ENCODE results near the gene CLK3.
"Not testable (repeated sequence)": the region's sequence is repeated elsewhere in the genome, so short reads cannot be mapped to it uniquely, and the experiment has no call there.

CLK3 gene

DNA sequence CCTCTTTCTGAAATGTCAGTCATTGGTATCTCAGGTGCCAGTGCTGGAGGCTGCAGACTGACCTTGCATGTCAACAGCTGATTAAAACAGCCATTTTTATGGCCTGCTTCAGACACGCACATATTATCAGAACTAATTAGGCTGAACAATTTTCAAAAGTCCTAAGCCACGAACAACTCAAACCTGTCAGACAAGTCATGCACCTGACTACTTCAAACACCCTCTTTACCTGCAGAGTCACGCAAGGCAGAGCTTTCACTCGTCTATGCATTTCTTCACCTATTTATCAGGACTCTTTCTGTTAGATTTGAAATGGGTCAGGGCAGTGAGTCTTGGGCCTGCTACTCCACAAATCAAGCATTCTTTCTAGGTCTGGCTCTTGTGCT is 26.7 kb downstream of the CLK3 start:
- no peak for DNase-seq (ENCODE audit: low read depth in 3 of 3)

DNA sequence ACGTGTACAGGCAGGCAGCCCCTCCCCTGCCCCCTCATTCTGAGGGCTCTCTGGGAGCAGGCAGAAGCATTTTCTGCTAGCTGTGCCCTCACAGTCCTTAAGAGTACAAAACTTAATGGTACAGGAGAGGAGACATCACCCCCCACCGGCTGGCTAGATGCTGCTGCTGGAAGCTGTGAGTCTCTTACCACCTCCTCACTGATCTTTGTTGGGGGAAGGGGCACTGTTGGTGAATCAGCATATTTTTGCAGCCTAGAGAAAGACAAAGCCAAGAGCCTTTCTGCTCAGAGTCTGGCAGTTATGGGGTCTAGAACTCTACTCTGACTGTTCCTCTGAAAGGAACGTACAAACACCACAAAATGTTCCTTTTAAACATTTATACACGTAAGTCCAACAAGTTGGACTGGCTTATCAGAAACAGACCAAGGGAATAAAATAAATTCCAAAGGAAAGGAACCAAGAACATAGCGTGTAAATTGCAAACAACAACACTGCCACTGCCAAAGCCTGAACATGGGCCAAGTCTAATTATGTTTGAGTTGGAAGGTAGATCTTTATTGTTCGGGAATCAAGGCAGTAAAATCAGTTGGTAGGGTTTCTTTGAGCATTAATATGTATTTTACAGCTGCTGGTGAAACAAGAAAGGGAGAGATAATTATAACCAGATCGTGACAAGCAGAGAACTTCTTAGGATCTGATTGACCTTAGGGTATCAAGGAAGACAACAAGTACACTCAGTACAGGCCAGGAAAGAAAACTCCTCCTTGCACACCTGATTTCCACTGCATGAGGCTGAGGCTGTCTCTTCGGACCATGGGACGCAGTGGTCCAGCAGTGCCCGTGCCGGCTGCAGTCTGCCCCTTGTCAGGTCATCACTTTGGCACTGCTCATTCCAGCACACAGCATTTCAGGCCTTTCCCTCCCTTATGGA is 27.4 kb downstream of the CLK3 start:
- DNase-seq (ENCODE audit: low read depth in 3 of 3) = no peak

DNA sequence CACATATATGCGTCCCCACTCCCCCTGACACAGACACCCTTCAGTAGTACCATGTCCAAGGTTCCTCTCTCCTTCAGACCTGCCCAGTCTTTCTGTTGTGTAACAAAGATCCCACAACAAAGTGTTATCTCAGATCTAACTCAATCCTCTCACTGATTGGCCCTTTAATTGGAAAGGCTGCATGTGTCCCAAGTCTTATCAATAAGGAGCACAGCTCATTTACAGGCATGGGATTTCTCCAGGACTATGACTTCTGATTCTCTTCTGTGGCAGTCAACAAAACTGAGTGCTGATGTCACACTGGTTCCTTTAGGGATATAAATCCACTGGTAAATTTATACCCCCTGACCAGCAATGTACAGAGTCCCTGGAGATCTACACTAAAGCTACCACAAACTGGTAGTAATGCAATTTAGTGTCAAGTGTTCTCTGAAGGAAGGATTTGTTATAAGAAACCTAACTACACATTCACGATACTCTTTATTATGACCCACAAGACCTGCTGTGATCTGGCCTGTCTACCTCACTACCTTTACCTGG is 28.1 kb downstream of the CLK3 start:
- DNase-seq (ENCODE audit: low read depth in 3 of 3) = no peak

DNA sequence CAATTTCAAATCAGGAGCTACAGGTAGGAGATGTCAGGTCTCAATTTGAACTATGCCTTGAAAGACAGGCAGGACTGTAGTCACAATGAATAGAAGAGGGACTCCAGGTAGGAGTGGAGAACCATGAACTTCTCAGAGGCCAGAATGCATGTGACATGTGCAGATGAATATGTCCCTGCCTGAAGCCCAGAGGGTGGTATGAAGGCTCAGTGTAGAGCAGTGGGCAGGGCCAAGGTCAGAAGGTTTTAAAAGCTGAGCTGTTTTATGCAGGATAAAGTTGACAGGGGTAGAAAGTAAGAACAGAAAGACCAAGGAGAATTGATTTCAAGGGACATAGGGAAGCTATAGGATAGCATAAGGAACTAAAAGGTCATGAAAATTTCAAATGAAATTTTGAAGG is 30.8 kb downstream of the CLK3 start:
- DNase-seq (ENCODE audit: low read depth in 3 of 3) = no peak

DNA sequence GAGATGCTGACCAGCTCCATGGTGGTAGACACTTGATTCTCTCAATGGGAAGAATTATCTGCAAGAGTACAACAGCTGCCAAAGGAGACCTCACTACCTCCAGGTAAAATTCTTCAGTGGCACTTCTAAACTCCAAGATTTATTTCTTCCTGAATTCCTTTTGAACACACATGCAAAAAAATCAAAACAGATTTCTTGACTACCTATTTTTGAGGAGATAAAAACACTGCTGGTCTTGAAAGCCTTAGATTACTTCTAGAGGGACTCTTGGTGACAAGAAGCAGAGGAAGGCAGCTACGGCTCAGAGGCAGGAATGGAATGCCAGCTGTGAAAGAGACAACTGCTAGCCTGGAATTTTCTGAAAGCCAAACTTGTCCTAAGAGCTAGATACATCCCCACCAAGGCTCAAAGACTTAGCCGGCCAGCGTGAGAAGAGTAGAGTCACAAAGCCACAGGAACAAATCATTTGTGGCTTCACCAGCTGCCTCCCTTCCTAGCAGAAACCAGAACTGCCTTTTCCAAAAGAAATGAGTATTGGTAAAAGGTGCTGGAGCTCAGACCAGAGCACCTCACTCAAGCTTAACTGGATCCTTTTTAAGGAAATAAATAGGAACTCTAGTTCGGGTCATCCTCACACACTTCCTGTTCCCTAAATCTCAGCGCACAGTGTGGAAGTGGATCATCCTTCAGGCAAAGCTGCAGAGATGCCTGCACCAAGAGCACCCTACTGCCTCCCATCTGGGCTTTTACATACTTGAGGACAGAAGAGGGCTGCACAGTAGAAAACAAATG is 32.6 kb downstream of the CLK3 start:
- no peak for DNase-seq (ENCODE audit: low read depth in 3 of 3)

DNA sequence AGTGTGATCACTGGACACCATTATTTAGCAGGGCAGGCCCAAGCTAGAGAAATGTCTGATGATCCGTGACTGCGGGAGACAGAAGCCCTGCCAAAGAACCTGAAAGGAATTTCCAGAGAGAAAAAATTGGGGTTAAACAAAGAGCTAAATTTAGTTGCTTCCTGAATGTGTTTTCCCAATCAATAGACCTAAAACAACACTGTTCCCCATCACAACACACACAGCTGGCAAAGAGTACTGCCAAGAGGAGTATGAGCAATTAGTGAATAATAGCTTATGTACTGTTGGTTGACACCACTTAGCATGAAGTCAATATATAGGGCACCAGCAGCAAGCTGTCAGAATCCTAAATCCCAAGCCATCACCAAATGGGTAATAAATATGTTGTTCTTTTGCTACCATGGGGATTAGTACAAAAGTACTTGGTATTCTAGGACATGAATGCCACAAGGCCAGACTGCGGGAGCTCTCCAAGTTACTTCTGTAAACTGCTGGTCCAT is 35.7 kb downstream of the CLK3 start:
- no peak for DNase-seq (ENCODE audit: low read depth in 3 of 3)

DNA sequence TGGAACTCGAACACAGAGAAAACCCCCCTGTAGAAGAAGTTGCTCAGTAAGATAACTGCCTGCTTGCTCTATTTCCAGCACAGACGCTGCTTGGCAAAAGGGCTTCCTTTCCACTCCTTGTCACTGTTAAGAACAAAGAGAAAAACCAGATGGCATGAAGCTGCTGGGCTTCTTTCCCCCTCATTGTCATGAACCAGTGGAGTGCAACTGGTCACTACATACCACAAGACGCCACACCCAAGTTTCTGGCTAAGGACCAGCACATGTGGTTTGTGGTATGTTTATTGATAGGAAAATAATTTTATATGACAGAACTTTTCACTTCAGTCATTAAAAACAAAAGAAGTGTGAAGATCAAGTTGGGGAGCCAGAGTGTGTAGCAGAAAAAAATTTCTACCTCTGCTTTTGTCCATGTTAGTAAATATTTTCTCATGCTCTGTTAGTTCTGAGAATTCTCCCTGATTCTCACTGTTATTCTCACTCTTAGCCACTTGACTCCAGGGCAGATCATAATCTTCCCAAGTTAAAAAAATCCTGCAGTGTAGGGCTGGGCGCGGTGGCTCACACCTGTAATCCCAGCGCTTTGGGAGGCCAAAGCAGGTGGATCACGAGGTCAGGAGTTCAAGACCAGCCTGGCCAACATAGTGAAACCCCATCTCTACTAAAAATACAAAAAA is 37.9 kb downstream of the CLK3 start:
- DNase-seq (ENCODE audit: low read depth in 3 of 3) = no peak

DNA sequence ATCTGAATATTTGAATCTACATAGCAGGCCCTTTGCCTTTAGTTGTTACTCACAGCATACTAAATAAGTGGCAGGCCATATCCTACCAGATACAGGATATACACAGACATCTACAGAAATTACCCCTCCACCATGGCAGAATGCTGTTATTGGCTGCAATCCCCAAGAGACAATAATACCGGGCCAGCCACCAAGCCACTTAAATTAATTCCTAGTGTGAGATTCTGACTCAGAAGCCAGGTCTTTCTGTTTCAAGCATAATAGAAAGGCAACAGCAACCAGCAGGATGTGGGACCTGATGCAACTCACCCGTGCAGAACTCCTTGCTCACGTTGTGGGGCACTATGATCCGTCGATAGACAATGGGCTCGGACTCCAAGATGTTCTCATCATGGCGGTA is 39.8 kb downstream of the CLK3 start:
- DNase-seq (ENCODE audit: low read depth in 3 of 3) = no peak

DNA sequence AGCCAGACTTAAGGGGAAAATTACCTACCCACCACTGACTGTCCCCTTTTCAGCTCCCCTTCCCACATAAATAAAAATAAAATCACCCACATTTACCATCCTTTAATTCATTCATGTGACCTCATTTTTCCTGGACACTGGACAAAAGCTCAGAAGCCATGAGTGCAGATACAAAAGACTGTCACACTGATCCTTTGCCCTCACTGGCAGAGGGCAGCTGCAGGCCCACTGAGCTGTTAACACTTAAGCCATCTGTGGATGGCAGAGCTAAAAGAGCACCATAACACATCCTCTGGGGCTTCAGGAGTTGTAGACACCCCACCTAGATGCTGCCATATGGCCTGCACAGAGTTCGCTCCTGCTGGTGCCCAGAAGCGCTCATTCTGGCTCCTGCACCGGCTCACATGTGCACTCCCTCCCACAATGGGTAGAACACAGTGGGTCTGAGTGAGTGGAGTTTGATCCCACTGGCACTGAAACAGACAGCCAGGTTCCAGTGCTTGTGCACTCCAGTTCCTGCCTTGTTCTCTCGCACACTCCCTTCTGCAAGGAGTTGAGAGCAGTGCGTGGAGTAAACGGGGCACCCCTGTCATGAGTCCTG is 41.4 kb downstream of the CLK3 start:
- DNase-seq (ENCODE audit: low read depth in 3 of 3) = no peak

DNA sequence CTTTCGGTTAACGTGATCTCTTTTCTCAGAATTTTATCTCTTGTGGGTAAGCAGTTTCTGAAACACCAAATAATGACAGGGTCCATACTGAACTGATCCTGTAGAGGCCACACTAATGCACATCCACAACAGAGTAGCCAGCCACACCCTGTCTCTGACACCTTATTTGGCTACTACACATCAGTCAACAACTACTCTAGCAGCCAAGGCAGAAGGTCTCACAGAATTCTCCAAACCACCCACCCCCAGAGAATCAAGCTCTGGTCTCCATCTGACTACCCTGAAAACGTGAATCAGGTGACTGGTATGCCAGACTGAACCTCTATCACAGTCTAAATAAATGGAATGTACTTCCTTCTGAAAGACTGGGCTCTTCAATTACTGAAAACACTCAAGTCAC is 42.2 kb downstream of the CLK3 start:
- DNase-seq (ENCODE audit: low read depth in 3 of 3) = no peak

DNA sequence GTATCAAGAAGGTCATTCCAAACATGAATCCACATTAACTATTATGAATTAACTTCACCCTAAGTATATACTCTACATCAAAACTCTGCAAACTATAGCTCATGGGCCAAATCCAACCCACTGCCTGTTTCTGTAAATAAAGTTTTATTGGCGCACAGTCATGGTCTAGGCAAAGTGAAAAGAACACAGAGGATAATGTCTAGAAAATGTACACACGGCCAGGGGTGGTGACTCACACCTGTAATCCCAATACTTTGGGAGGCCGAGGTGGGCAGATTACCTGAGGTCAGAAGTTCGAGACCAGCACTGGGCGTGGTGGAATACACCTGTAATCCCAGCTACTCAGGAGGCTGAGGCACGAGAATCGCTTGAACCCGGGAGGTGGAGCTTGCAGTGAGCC is 45.6 kb downstream of the CLK3 start:
- DNase-seq (ENCODE audit: low read depth in 3 of 3) = not testable (repeated sequence)

DNA sequence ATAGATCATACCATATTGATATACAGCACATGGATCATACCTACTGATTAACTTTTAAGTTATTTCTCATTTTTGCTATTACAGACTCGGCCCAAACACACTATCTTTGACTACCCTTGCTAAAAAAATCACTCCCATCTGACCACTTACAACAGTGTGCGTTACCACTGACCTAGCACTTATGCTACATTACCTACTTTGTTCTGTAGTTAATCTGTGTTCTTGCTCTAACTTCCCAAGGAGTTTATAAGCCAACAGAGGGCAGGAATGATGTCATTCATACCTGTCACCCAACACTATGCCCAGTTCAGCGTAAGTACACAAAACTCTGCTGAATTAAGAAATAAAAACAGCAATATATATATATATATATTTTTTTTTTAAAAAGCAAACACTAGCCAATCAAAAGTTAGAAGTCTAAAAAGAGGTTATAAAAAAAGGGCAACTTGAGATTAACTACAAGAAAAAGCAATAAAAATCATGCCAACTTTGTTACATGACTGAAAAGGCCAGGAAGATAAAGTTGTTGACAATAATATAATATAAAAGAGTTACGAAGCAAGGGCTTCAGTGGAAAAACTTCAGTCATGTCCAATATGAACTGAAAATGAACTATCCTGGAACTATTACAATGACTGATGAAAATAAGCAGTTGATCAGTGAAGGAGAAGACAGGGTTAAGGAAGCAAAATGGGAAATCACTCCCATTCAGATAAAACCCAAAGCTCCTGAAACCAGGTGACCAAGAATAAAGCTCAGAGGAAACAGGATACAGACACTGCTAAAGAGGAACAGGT is 46.6 kb downstream of the CLK3 start:
- DNase-seq (ENCODE audit: low read depth in 3 of 3) = no peak

DNA sequence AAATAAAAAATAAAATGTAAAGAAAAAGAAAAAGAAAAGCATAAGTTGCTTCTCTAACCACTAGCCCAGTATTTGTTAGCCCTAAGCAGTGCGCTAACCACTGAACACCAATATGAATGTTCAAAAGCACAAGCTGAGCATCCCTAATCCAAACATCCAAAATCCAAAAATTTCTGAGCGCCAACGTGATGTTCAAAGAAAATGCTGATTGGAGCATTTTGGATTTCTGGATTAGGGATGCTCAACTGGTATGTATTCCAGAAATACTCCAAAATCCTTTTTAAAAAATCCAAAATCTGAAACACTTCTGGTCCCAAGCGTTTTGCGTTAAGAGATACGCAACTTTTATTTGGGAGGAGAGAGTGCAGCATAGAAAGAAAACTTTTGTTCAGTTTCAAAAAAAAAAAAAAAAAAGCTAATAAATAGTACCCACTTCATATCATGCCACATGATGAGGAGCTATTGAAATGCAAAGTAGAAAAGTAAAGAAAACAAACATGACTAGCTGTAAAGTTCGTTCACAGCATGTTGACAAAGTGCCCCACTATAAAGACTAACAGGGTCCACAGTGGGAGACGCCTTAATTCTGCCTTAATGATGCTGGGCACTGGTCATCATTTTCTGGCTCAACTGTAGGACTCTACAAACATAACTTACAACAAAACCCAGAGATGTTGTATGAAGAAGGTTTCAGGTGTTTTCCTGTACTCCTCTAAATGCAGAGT is 47.8 kb downstream of the CLK3 start:
- no peak for DNase-seq (ENCODE audit: low read depth in 3 of 3)

DNA sequence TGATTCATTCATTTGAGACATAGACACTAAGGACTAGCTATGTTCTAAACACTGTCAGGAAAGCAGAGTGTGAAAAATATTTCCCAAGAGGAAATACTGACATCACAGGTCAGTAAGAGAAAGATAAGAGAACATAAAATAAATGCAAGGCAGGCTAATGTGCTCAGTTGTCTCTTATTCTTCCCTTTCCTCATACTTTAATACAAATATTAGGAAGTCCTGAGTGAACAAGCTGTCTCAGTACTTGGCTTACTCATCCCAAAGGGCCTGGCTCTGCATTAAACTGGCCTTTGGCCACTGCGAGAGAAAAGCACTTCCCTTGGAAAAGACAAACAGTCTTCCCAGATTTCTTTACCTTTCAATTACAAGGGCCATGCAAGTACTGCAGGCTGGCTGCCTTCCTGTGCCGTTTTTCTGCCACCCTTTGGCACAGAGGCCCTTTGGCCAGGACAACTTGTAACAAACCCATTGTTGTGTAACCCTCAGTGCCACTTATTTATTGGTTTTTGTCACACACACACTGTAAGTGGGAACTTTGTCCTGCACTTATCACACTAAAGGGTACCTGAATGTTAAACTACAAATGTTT is 48.5 kb downstream of the CLK3 start:
- DNase-seq (ENCODE audit: low read depth in 3 of 3) = no peak

DNA sequence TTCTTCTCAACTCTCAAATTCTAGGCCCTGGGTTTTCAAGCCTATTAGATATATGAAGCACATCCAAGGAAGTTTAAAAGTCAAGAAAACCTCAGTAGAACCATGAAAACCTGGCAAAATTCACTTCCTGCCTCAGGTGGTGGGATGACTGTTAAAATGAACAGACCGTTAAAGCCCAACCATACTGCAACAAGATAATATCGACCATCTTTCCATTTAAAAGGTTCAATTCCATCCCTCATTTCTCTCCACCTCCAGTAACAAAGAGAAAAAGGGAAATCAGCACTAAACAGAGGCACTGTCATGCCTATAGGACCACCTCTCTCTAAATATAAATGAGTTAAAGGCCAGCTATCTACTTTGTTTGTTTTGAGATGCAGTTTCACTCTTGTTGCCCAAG is 49.0 kb downstream of the CLK3 start:
- DNase-seq (ENCODE audit: low read depth in 3 of 3) = no peak

DNA sequence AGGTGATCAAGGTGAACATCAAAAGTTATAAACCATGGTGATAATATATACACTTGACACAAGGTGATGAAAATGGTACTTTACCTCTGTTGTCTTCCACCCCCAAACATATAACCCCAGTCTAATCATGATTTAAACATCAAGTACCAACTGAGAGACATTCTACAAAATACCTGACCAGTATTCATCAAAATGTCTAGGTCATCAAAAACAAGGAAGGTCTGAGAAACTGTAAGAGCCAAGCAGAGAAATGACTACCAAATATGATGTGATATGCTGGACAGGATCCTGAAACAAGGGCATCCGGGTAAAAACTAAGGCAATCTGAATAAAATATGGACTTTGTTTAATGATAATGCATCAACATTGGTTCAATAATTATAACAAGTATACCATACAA is 52.3 kb downstream of the CLK3 start:
- no peak for DNase-seq (ENCODE audit: low read depth in 3 of 3)

DNA sequence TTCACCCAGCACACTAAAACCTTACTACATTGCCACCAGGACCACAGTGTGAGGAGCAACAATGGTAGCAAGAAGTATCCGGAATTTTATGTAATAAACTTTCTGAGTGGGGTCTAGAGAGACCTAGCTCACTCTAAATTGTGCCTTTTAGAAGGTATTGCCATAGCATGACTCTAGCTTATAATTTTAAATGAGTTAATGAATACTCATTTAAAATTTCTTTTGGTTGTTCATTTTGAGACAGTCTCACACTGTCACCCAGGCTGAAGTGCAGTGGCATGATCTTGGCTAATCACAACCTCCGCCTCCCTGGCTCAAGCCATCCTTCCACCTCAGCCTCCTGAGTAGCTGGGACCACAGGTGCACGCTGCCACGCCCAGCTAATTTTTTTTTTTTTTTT is 54.0 kb downstream of the CLK3 start:
- no peak for DNase-seq (ENCODE audit: low read depth in 3 of 3)

DNA sequence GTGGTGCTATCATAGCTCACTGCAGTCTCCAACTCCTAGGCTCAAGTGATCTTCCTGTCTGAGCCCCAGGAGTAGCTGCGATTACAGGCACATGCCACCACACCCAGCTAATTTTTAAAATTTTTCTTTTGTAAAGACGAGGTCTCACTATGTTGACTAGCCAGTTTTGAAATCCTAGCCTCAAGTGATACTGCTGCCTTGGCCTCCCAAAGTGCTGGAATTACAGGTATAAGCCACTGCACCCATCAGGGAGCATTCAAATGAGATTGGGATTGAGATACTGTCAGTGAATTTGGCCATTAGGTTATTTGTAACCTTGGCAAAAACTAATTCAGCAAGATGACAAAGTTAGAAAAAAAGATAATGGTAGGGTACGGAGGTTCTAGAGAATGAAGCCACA is 58.5 kb downstream of the CLK3 start:
- DNase-seq (ENCODE audit: low read depth in 3 of 3) = no peak

DNA sequence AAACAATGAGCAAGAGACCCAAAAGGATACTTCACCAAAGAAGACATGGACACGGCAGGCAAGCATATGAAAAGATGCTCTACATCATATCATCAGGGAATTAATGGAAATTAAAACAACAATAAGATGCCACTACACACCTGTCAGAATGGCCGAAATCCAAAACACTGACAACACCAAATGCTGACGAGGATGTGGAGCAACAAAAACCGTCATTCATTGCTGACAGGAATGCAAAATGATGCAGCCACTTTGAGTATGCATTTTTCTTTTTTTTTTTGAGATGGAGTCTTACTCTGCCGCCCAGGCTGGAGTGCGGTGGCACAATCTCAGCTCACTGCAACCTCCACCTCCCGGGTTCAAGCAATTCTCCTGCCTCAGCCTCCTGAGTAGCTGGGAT is 61.2 kb downstream of the CLK3 start:
- no peak for DNase-seq (ENCODE audit: low read depth in 3 of 3)

All from stimulated activated CD4-positive, alpha-beta T cell treated with anti-CD3 and anti-CD28 coated beads, TNF-alpha, amount 100 ng/mL, for 48 hours (primary cell).